Fibroblast of villous mesenchyme (primary cell): ENCODE measurements around the gene RYR2. TPM values are rescaled to one million over a fixed set of nuclear protein-coding genes. Genes with fewer than 3 reads are reported as not detected.

Experiments
- DNase-seq: peaks from one replicate; pipeline ENCODE4 v3.0.0-alpha.2; 2010; ENCODE audit warnings: low read depth
- H3K4me3 ChIP-seq: 2 replicates; pipeline ENCODE4 v1.5.1; 2011; ENCODE audit warnings: low read depth, mild to moderate bottlenecking, low read length
- CTCF ChIP-seq: IDR thresholded peaks from 2 replicates; pipeline ENCODE4 v1.5.1; 2012; ENCODE audit warnings: low read depth, mild to moderate bottlenecking, low read length; ENCODE audit not compliant: insufficient read depth
- total RNA-seq: library from RNA; depleted of rRNA; stranded (reverse); fragments of >200 nt; gene quantifications from 2 replicates; pipeline ENCODE4 v1.2.3, GENCODE V29; 2012

The RYR2 gene
- total RNA-seq, 1 donor, result not detected

GRCh38 chr1:237685551-237685950 is 643.6 kb downstream of the RYR2 start:
- no peak for TF ChIP-seq CTCF
- no peak for DNase-seq
- no peak overlapping the region for H3K4me3 ChIP-seq

GRCh38 chr1:237687804-237688203 is 645.8 kb downstream of the RYR2 start:
- no peak overlapping the region for H3K4me3 ChIP-seq
- TF ChIP-seq CTCF, result no peak
- no peak for DNase-seq

GRCh38 chr1:237690656-237691055 is 648.7 kb downstream of the RYR2 start:
- H3K4me3 ChIP-seq, result no peak overlapping the region
- TF ChIP-seq CTCF, result no peak
- no peak for DNase-seq

GRCh38 chr1:237692255-237692654 is 650.3 kb downstream of the RYR2 start:
- H3K4me3 ChIP-seq, result no peak overlapping the region
- no peak for DNase-seq
- no peak for TF ChIP-seq CTCF

- no peak for TF ChIP-seq CTCF
- no peak for DNase-seq
- no peak overlapping the region for H3K4me3 ChIP-seq
Measured at GRCh38 chr1:237695878-237696277, 653.9 kb downstream of the RYR2 start.

GRCh38 chr1:237700181-237700580 is 658.2 kb downstream of the RYR2 start:
- no peak overlapping the region for H3K4me3 ChIP-seq
- TF ChIP-seq CTCF, result no peak
- no peak for DNase-seq

- H3K4me3 ChIP-seq, result no peak overlapping the region
- no peak for DNase-seq
- TF ChIP-seq CTCF, result no peak
Measured at GRCh38 chr1:237701534-237701933, 659.5 kb downstream of the RYR2 start.
